Urinary bladder (tissue), 4 donors: Measurements from ENCODE around the gene PAM16. TPM values are rescaled to one million over a fixed set of nuclear protein-coding genes. Genes with fewer than 3 reads are reported as not detected.
"Not testable (repeated sequence)": the region's sequence is repeated elsewhere in the genome, so short reads cannot be mapped to it uniquely, and the experiment has no call there.

ENCODE experiments used
- DNase-seq: peaks from one replicate; pipeline ENCODE4 v3.0.0-alpha.2; 2015; ENCODE audit errors: extremely low spot score
- H3K27ac ChIP-seq: one replicate; pipeline ENCODE4 v1.5.1; 2013; ENCODE audit warnings: low read depth, mild to moderate bottlenecking, moderate library complexity
- H3K36me3 ChIP-seq: one replicate; pipeline ENCODE4 v1.6.1; 2013; ENCODE audit warnings: mild to moderate bottlenecking, moderate library complexity; ENCODE audit not compliant: insufficient read depth
- H3K4me1 ChIP-seq: one replicate; pipeline ENCODE4 v1.6.1; 2013; ENCODE audit warnings: mild to moderate bottlenecking, moderate library complexity; ENCODE audit not compliant: insufficient read depth
- H3K4me3 ChIP-seq: one replicate; pipeline ENCODE4 v1.5.1; 2013; ENCODE audit warnings: low read depth, low read length
- WGBS: extraction: QIAGEN DNeasy Blood & Tissue Kit; methylation state at CpG from one replicate; pipeline ENCODE4 v1.1.7; 2013; 5-methylcytosine and 5-hydroxymethylcytosine counted together
- polyA plus RNA-seq: library from polyadenylated mRNA; stranded (reverse); fragments of 200-250 nt; gene quantifications from one replicate; pipeline ENCODE4 v1.2.3, GENCODE V29; 2013
- total RNA-seq: library from RNA; depleted of rRNA; stranded (reverse); fragments of >200 nt; gene quantifications from one replicate; pipeline ENCODE4 v1.2.3, GENCODE V29; 2014
- donor health status: healthy with polysubstance abuse.
- donor health status: healthy.

PAM16 gene
- total RNA-seq, result 8.6 TPM
- polyA plus RNA-seq, result 48.9 TPM

- DNase-seq, result peak; percentile 76
- H3K4me1 ChIP-seq, result no peaks in the 10 kb centered on the region
- under 1% methylated on average over 81 of the region's 81 CpGs for WGBS
- peak within 1 kb of the TSS; percentile 77 for H3K27ac ChIP-seq
- H3K4me3 ChIP-seq, result peak within 1 kb of the TSS; percentile 88
- no peaks in the 10 kb centered on the region for H3K36me3 ChIP-seq
Measured at GRCh38 chr16:4350787-4351659, at the start of gene PAM16. TSS of gene PAM16 (minus strand) at chr16:4351321. CDS start at chr16:4351234, 87 bp downstream.

- DNase-seq, result no peak
- no peak overlapping the region for H3K27ac ChIP-seq
- WGBS, result 80% methylated on average over 9 of the region's 9 CpGs
- H3K4me3 ChIP-seq, result no peak overlapping the region
- H3K36me3 ChIP-seq, result no peaks in the 10 kb centered on the region
- H3K4me1 ChIP-seq, result no peaks in the 10 kb centered on the region
Measured at GRCh38 chr16:4399001-4399730, 48.0 kb upstream of the PAM16 start.

GRCh38 chr16:4395055-4395726 lies 44.1 kb upstream of the PAM16 start:
- WGBS, result 76% methylated on average over 9 of the region's 9 CpGs
- Histone ChIP-seq H3K4me1 (no peaks in the 10 kb centered on the region), H3K4me3 (no peak overlapping the region), H3K27ac (no peak overlapping the region), H3K36me3 (no peaks in the 10 kb centered on the region)
- no peak for DNase-seq

GRCh38 chr16:4393850-4394249 lies 42.7 kb upstream of the PAM16 start:
- WGBS, result 96% methylated on average over 15 of the region's 15 CpGs
- not testable (repeated sequence) for H3K27ac ChIP-seq, H3K4me1 ChIP-seq, H3K36me3 ChIP-seq, DNase-seq, H3K4me3 ChIP-seq

GRCh38 chr16:4393240-4393600 lies 42.1 kb upstream of the PAM16 start:
- H3K4me3 ChIP-seq, result no peak overlapping the region
- no peaks in the 10 kb centered on the region for H3K36me3 ChIP-seq
- DNase-seq, result no peak
- H3K27ac ChIP-seq, result no peak overlapping the region
- no peaks in the 10 kb centered on the region for H3K4me1 ChIP-seq
- 55% methylated on average over 6 of the region's 6 CpGs for WGBS

GRCh38 chr16:4392382-4393239 lies 41.5 kb upstream of the PAM16 start:
- no peak overlapping the region for H3K4me3 ChIP-seq
- H3K4me1 ChIP-seq, result no peaks in the 10 kb centered on the region
- 43% methylated on average over 27 of the region's 27 CpGs for WGBS
- no peak for DNase-seq
- H3K36me3 ChIP-seq, result no peaks in the 10 kb centered on the region
- H3K27ac ChIP-seq, result peak overlapping the region; percentile 51

- 84% methylated on average over 22 of the region's 22 CpGs for WGBS
- no peaks in the 10 kb centered on the region for H3K36me3 ChIP-seq
- peak overlapping the region; percentile 51 for H3K27ac ChIP-seq
- H3K4me3 ChIP-seq, result no peak overlapping the region
- DNase-seq, result no peak
- H3K4me1 ChIP-seq, result no peaks in the 10 kb centered on the region
Measured at GRCh38 chr16:4391631-4392381, 40.7 kb upstream of the PAM16 start.

GRCh38 chr16:4390266-4391260 lies 39.4 kb upstream of the PAM16 start:
- no peaks in the 10 kb centered on the region for H3K4me1 ChIP-seq
- H3K36me3 ChIP-seq, result no peaks in the 10 kb centered on the region
- WGBS, result 87% methylated on average over 18 of the region's 18 CpGs
- H3K27ac ChIP-seq, result no peak overlapping the region
- H3K4me3 ChIP-seq, result no peak overlapping the region
- no peak for DNase-seq

- WGBS, result 69% methylated on average over 27 of the region's 27 CpGs
- no peak for DNase-seq
- Histone ChIP-seq H3K4me3 (no peak overlapping the region), H3K27ac (no peak overlapping the region), H3K4me1 (no peaks in the 10 kb centered on the region), H3K36me3 (no peaks in the 10 kb centered on the region)
Measured at GRCh38 chr16:4389051-4389955, 38.2 kb upstream of the PAM16 start.

- Histone ChIP-seq H3K4me3 (no peak overlapping the region), H3K4me1 (no peaks in the 10 kb centered on the region), H3K27ac (no peak overlapping the region), H3K36me3 (no peaks in the 10 kb centered on the region)
- DNase-seq, result no peak
- 78% methylated on average over 19 of the region's 19 CpGs for WGBS
Measured at GRCh38 chr16:4388271-4389021, 37.3 kb upstream of the PAM16 start.
